ENCODE data around the gene IFNGR1. TPM values are rescaled to one million over a fixed set of nuclear protein-coding genes. Genes with fewer than 3 reads are reported as not detected.

IFNGR1 gene
- total RNA-seq, 2 donors from 2014 or later, result 49.3 to 56.4 TPM

- H3K27me3 Mint-ChIP-seq, result no peaks in the 10 kb centered on the region
- H3K4me3 Mint-ChIP-seq, result no peak overlapping the region
- H3K36me3 Mint-ChIP-seq (ENCODE audit: low read depth), result no peaks in the 10 kb centered on the region
- H3K4me1 Mint-ChIP-seq, result peaks cover 8% of the 10 kb centered on the region
- H3K27ac Mint-ChIP-seq, result no peak overlapping the region
- H3K9me3 ChIP-seq (ENCODE audit: control insufficient read depth, low read length, poor library complexity, severe bottlenecking), result peaks cover 5% of the 10 kb centered on the region
- ATAC-seq, result no peak
- no peak for DNase-seq
Observed at GRCh38 chr6:137193256-137194070, 25.7 kb downstream of the IFNGR1 start.

GRCh38 chr6:137192821-137193220 lies 26.4 kb downstream of the IFNGR1 start:
- Mint-ChIP-seq H3K27ac (no peak overlapping the region), H3K27me3 (no peaks in the 10 kb centered on the region), H3K4me1 (peaks cover 5% of the 10 kb centered on the region), H3K4me3 (no peak overlapping the region), H3K36me3 (ENCODE audit: low read depth) (no peaks in the 10 kb centered on the region)
- DNase-seq (no peak), ATAC-seq (no peak)
- peaks cover 2% of the 10 kb centered on the region for H3K9me3 ChIP-seq (ENCODE audit: control insufficient read depth, low read length, poor library complexity, severe bottlenecking)

- DNase-seq (no peak), ATAC-seq (no peak)
- H3K4me1 Mint-ChIP-seq, result peaks cover 4% of the 10 kb centered on the region
- H3K36me3 Mint-ChIP-seq (ENCODE audit: low read depth), result no peaks in the 10 kb centered on the region
- H3K4me3 Mint-ChIP-seq, result no peak overlapping the region
- peaks cover 2% of the 10 kb centered on the region for H3K9me3 ChIP-seq (ENCODE audit: control insufficient read depth, low read length, poor library complexity, severe bottlenecking)
- no peaks in the 10 kb centered on the region for H3K27me3 Mint-ChIP-seq
- no peak overlapping the region for H3K27ac Mint-ChIP-seq
Observed at GRCh38 chr6:137191670-137192069, 27.5 kb downstream of the IFNGR1 start.

- H3K9me3 ChIP-seq (ENCODE audit: control insufficient read depth, low read length, poor library complexity, severe bottlenecking), result peaks cover 2% of the 10 kb centered on the region
- DNase-seq, result no peak
- no peak for ATAC-seq
- H3K4me3 Mint-ChIP-seq, result no peak overlapping the region
- H3K36me3 Mint-ChIP-seq (ENCODE audit: low read depth), result no peaks in the 10 kb centered on the region
- peaks cover 3% of the 10 kb centered on the region for H3K4me1 Mint-ChIP-seq
- H3K27me3 Mint-ChIP-seq, result no peaks in the 10 kb centered on the region
- H3K27ac Mint-ChIP-seq, result no peak overlapping the region
Observed at GRCh38 chr6:137191236-137191635, 27.9 kb downstream of the IFNGR1 start.

GRCh38 chr6:137190583-137191094 lies 28.5 kb downstream of the IFNGR1 start:
- Mint-ChIP-seq H3K4me1 (no peaks in the 10 kb centered on the region), H3K27ac (no peak overlapping the region), H3K36me3 (ENCODE audit: low read depth) (no peaks in the 10 kb centered on the region), H3K4me3 (no peak overlapping the region), H3K27me3 (no peaks in the 10 kb centered on the region)
- DNase-seq (no peak), ATAC-seq (no peak)
- peaks cover 2% of the 10 kb centered on the region for H3K9me3 ChIP-seq (ENCODE audit: control insufficient read depth, low read length, poor library complexity, severe bottlenecking)

- DNase-seq (no peak), ATAC-seq (no peak)
- no peaks in the 10 kb centered on the region for H3K4me1 Mint-ChIP-seq
- H3K27ac Mint-ChIP-seq, result no peak overlapping the region
- no peaks in the 10 kb centered on the region for H3K36me3 Mint-ChIP-seq (ENCODE audit: low read depth)
- H3K4me3 Mint-ChIP-seq, result no peak overlapping the region
- H3K27me3 Mint-ChIP-seq, result no peaks in the 10 kb centered on the region
- H3K9me3 ChIP-seq (ENCODE audit: control insufficient read depth, low read length, poor library complexity, severe bottlenecking), result peaks cover 2% of the 10 kb centered on the region
Observed at GRCh38 chr6:137188855-137189254, 30.3 kb downstream of the IFNGR1 start.

- no peak for DNase-seq
- Mint-ChIP-seq H3K27me3 (no peaks in the 10 kb centered on the region), H3K4me1 (no peaks in the 10 kb centered on the region), H3K4me3 (no peak overlapping the region), H3K36me3 (ENCODE audit: low read depth) (no peaks in the 10 kb centered on the region), H3K27ac (no peak overlapping the region)
- ATAC-seq, result no peak
- H3K9me3 ChIP-seq (ENCODE audit: control insufficient read depth, low read length, poor library complexity, severe bottlenecking), result peaks cover 2% of the 10 kb centered on the region
Observed at GRCh38 chr6:137185290-137185689, 33.9 kb downstream of the IFNGR1 start.

GRCh38 chr6:137182654-137183073 lies 36.5 kb downstream of the IFNGR1 start:
- no peaks in the 10 kb centered on the region for H3K9me3 ChIP-seq (ENCODE audit: control insufficient read depth, low read length, poor library complexity, severe bottlenecking)
- no peak overlapping the region for H3K4me3 Mint-ChIP-seq
- H3K27ac Mint-ChIP-seq, result no peak overlapping the region
- no peak for DNase-seq
- no peaks in the 10 kb centered on the region for H3K36me3 Mint-ChIP-seq (ENCODE audit: low read depth)
- H3K27me3 Mint-ChIP-seq, result no peaks in the 10 kb centered on the region
- ATAC-seq, result no peak
- no peaks in the 10 kb centered on the region for H3K4me1 Mint-ChIP-seq

GRCh38 chr6:137181891-137182653 lies 37.1 kb downstream of the IFNGR1 start:
- no peaks in the 10 kb centered on the region for H3K4me1 Mint-ChIP-seq
- H3K36me3 Mint-ChIP-seq (ENCODE audit: low read depth), result no peaks in the 10 kb centered on the region
- H3K27ac Mint-ChIP-seq, result no peak overlapping the region
- ATAC-seq (no peak), DNase-seq (no peak)
- no peak overlapping the region for H3K4me3 Mint-ChIP-seq
- no peaks in the 10 kb centered on the region for H3K9me3 ChIP-seq (ENCODE audit: control insufficient read depth, low read length, poor library complexity, severe bottlenecking)
- no peaks in the 10 kb centered on the region for H3K27me3 Mint-ChIP-seq

- no peaks in the 10 kb centered on the region for H3K27me3 Mint-ChIP-seq
- H3K27ac Mint-ChIP-seq, result no peak overlapping the region
- H3K36me3 Mint-ChIP-seq (ENCODE audit: low read depth), result no peaks in the 10 kb centered on the region
- DNase-seq (no peak), ATAC-seq (no peak)
- H3K4me3 Mint-ChIP-seq, result no peak overlapping the region
- H3K9me3 ChIP-seq (ENCODE audit: control insufficient read depth, low read length, poor library complexity, severe bottlenecking), result no peaks in the 10 kb centered on the region
- peaks cover 4% of the 10 kb centered on the region for H3K4me1 Mint-ChIP-seq
Observed at GRCh38 chr6:137177611-137178010, 41.6 kb downstream of the IFNGR1 start.

GRCh38 chr6:137176729-137177128 lies 42.5 kb downstream of the IFNGR1 start:
- no peaks in the 10 kb centered on the region for H3K9me3 ChIP-seq (ENCODE audit: control insufficient read depth, low read length, poor library complexity, severe bottlenecking)
- Mint-ChIP-seq H3K4me1 (peaks cover 8% of the 10 kb centered on the region), H3K27ac (no peak overlapping the region), H3K4me3 (no peak overlapping the region), H3K36me3 (ENCODE audit: low read depth) (no peaks in the 10 kb centered on the region), H3K27me3 (no peaks in the 10 kb centered on the region)
- no peak for DNase-seq
- no peak for ATAC-seq

GRCh38 chr6:137175868-137176245 lies 43.3 kb downstream of the IFNGR1 start:
- no peak overlapping the region for H3K27ac Mint-ChIP-seq
- H3K4me3 Mint-ChIP-seq, result no peak overlapping the region
- ATAC-seq (no peak), DNase-seq (no peak)
- H3K36me3 Mint-ChIP-seq (ENCODE audit: low read depth), result no peaks in the 10 kb centered on the region
- H3K9me3 ChIP-seq (ENCODE audit: control insufficient read depth, low read length, poor library complexity, severe bottlenecking), result no peaks in the 10 kb centered on the region
- peaks cover 15% of the 10 kb centered on the region for H3K4me1 Mint-ChIP-seq
- no peaks in the 10 kb centered on the region for H3K27me3 Mint-ChIP-seq

GRCh38 chr6:137175157-137175867 lies 43.9 kb downstream of the IFNGR1 start:
- Mint-ChIP-seq H3K27ac (no peak overlapping the region), H3K4me1 (peaks cover 15% of the 10 kb centered on the region), H3K27me3 (no peaks in the 10 kb centered on the region), H3K36me3 (ENCODE audit: low read depth) (no peaks in the 10 kb centered on the region), H3K4me3 (no peak overlapping the region)
- ATAC-seq, result no peak
- no peak for DNase-seq
- no peaks in the 10 kb centered on the region for H3K9me3 ChIP-seq (ENCODE audit: control insufficient read depth, low read length, poor library complexity, severe bottlenecking)
